Measurements from ENCODE around the gene CENPP. TPM values are rescaled to one million over a fixed set of nuclear protein-coding genes. Genes with fewer than 3 reads are reported as not detected.

Gene CENPP
- polyA plus RNA-seq, 4 donors: 0.22 to 3.5 (median 2.0) TPM

DNA sequence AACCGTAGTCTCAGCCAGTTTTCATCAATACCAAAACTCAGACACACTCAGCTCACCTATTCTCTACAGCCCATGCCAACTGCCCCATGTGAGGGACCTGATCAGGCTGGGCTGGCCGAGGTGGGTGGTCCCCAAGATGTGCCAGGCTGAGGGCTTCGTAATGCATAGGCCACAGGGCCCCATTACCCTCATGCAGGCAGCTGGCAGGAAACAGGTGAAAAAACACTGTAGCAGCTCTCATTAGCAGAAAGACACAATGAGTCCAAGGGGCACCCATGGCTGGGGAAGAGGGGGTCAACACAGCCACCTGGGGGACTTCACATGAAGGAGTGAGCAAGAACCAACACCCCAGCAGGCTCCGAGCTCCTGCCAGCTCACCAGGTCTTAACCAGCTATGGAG lies 336.0 kb downstream of the CENPP start:
- FAIRE-seq: no peak
- Histone ChIP-seq H3K27me3 (ENCODE audit: control insufficient read depth in 3 of 3, insufficient read depth in 3 of 3, low read length in 3 of 3) (no peaks in the 10 kb centered on the region), H3K9me3 (ENCODE audit: control insufficient read depth in 2 of 2, insufficient read depth in 1 of 2, low read depth in 1 of 2, low read length in 1 of 2) (no peaks in the 10 kb centered on the region), H3K4me3 (ENCODE audit: low read depth in 1 of 3, low read length in 3 of 3) (no peak overlapping the region), H3K4me1 (ENCODE audit: control insufficient read depth in 3 of 3, insufficient read depth in 2 of 3, low read depth in 1 of 3, low read length in 2 of 3) (no peaks in the 10 kb centered on the region), H3K36me3 (ENCODE audit: control insufficient read depth in 3 of 3, insufficient read depth in 2 of 3, low read depth in 1 of 3, low read length in 3 of 3) (peaks cover 0 to 49% (median 3%) of the 10 kb centered on the region in 3 donors), H3K27ac (ENCODE audit: low read depth in 1 of 3, low read length in 2 of 3) (no peak overlapping the region)
- no peak for DNase-seq
- WGBS, 3 donors: 90 to 93% (median 93%) methylated on average over 4 of the region's 4 CpGs

DNA sequence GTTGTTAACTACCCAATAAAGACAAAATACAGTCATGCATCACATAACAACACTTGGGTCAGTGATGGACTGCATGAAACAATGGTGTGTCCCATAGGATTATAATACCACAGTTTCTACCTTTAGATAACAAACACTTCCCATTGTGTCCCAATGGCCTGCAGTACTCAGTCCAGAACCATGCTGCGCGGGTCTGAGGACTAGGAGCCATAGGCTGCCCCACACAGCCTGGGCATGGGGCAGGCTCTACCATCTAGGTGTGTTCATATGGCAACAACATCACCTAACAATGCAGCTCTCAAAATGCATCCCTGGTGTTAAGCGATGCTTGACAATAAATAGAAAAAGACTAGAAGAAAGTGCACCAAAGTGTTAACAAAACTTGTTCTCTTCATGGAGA lies 337.4 kb downstream of the CENPP start:
- Histone ChIP-seq H3K27ac (ENCODE audit: low read depth in 1 of 3, low read length in 2 of 3) (no peak overlapping the region), H3K36me3 (ENCODE audit: control insufficient read depth in 3 of 3, insufficient read depth in 2 of 3, low read depth in 1 of 3, low read length in 3 of 3) (peaks cover 0 to 47% (median 0%) of the 10 kb centered on the region in 3 donors), H3K4me3 (ENCODE audit: low read depth in 1 of 3, low read length in 3 of 3) (no peak overlapping the region), H3K9me3 (ENCODE audit: control insufficient read depth in 2 of 2, insufficient read depth in 1 of 2, low read depth in 1 of 2, low read length in 1 of 2) (no peaks in the 10 kb centered on the region), H3K27me3 (ENCODE audit: control insufficient read depth in 3 of 3, insufficient read depth in 3 of 3, low read length in 3 of 3) (no peaks in the 10 kb centered on the region), H3K4me1 (ENCODE audit: control insufficient read depth in 3 of 3, insufficient read depth in 2 of 3, low read depth in 1 of 3, low read length in 2 of 3) (no peaks in the 10 kb centered on the region)
- DNase-seq (no peak), FAIRE-seq (no peak)
- 94 to 98% (median 97%) methylated on average over 3 of the region's 3 CpGs for WGBS, 3 donors

DNA sequence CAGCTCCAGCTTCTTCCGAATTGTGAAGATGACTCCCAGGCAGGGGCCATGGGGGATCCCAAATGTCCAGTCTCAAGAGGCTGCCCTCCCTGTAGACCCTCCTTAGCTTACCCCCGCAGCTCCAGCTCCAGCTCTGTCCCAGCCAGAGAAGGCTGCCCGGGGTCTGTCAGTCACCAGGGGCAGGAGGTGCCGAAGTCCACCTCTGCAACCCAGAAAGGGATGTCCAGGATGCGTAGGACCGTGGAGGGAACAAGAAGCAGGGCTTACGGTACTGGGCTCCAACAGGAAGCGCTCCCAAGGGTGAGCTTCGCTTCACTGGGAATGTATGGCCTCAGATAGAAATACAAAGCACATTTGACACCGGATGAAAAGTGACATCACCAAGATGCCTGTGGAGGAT lies 338.2 kb downstream of the CENPP start:
- peaks cover 0 to 5% (median 0%) of the 10 kb centered on the region in 3 donors for H3K4me1 ChIP-seq (ENCODE audit: control insufficient read depth in 3 of 3, insufficient read depth in 2 of 3, low read depth in 1 of 3, low read length in 2 of 3)
- H3K4me3 ChIP-seq (ENCODE audit: low read depth in 1 of 3, low read length in 3 of 3): no peak overlapping the region
- no peak overlapping the region for H3K27ac ChIP-seq (ENCODE audit: low read depth in 1 of 3, low read length in 2 of 3)
- FAIRE-seq: no peak
- no peaks in the 10 kb centered on the region for H3K9me3 ChIP-seq (ENCODE audit: control insufficient read depth in 2 of 2, insufficient read depth in 1 of 2, low read depth in 1 of 2, low read length in 1 of 2)
- peaks cover 0 to 41% (median 0%) of the 10 kb centered on the region in 3 donors for H3K36me3 ChIP-seq (ENCODE audit: control insufficient read depth in 3 of 3, insufficient read depth in 2 of 3, low read depth in 1 of 3, low read length in 3 of 3)
- no peaks in the 10 kb centered on the region for H3K27me3 ChIP-seq (ENCODE audit: control insufficient read depth in 3 of 3, insufficient read depth in 3 of 3, low read length in 3 of 3)
- no peak for DNase-seq
- WGBS, 3 donors: 90 to 95% (median 93%) methylated on average over 10 of the region's 10 CpGs

DNA sequence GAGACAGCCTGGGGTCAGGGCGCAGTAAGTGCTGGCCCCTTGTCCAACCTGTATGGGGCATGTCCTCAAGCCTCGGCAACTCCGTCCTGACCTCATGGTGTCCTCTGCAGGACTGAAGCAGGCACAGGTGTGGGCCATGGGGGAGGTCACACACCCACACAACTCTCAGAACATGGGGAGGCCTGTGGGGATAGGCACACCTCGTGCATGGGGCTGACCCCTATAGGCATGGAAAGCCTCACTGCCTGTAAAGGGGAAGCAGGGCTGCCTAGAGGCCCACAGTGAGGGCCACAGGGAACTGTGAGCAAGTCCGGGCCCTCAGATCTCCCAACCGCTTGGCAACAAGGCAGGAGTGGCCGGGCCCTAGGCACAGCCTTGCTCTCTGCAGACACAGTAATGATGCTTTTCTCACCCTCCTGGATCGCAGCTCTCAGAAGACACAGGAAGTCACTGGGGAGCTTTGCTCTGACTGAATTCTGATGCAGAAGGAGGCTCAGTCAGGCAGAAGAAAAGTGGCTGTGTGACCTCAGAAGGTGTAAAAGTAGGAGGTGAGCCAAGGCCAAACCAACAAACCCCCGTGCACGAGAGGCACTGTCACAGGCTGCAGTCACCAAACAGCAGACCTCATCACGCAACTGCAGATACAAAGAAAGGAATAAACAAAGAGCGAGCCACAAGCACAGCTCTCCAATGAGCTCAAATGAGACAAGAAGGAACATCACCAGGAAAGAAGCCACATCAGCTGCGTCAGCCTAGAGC lies 338.8 kb downstream of the CENPP start:
- Histone ChIP-seq H3K4me3 (ENCODE audit: low read depth in 1 of 3, low read length in 3 of 3) (no peak overlapping the region), H3K4me1 (ENCODE audit: control insufficient read depth in 3 of 3, insufficient read depth in 2 of 3, low read depth in 1 of 3, low read length in 2 of 3) (peaks cover 0 to 6% (median 0%) of the 10 kb centered on the region in 3 donors), H3K27me3 (ENCODE audit: control insufficient read depth in 3 of 3, insufficient read depth in 3 of 3, low read length in 3 of 3) (no peaks in the 10 kb centered on the region), H3K36me3 (ENCODE audit: control insufficient read depth in 3 of 3, insufficient read depth in 2 of 3, low read depth in 1 of 3, low read length in 3 of 3) (peaks cover 0 to 41% (median 0%) of the 10 kb centered on the region in 3 donors), H3K9me3 (ENCODE audit: control insufficient read depth in 2 of 2, insufficient read depth in 1 of 2, low read depth in 1 of 2, low read length in 1 of 2) (no peaks in the 10 kb centered on the region), H3K27ac (ENCODE audit: low read depth in 1 of 3, low read length in 2 of 3) (peak overlapping the region in 2 of 3 donors; percentile 5 to 11)
- FAIRE-seq (no peak), DNase-seq (no peak)
- 66 to 83% (median 76%) methylated on average over 13 of the region's 13 CpGs for WGBS, 3 donors

DNA sequence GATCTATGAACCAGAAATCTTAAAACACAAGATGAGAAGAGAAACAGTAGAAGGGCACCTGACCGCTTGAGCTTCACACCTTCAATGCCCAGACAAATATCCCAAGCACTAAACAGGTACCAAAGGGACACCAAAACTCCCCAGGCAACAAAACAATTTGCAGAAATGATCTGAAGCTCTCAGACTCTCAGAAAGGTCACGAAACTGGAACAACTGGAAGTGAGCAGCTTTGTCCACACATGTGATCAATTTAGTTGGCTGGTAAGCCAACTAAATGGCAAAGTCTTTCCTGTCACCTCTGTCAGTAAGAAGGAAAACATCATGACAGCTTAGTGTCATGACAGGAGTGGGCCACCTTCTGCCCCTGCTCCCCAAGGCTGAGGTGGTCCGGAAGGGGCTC lies 340.1 kb downstream of the CENPP start:
- FAIRE-seq: no peak
- peaks cover 0 to 6% (median 0%) of the 10 kb centered on the region in 3 donors for H3K4me1 ChIP-seq (ENCODE audit: control insufficient read depth in 3 of 3, insufficient read depth in 2 of 3, low read depth in 1 of 3, low read length in 2 of 3)
- H3K27me3 ChIP-seq (ENCODE audit: control insufficient read depth in 3 of 3, insufficient read depth in 3 of 3, low read length in 3 of 3): no peaks in the 10 kb centered on the region
- no peak overlapping the region for H3K4me3 ChIP-seq (ENCODE audit: low read depth in 1 of 3, low read length in 3 of 3)
- H3K36me3 ChIP-seq (ENCODE audit: control insufficient read depth in 3 of 3, insufficient read depth in 2 of 3, low read depth in 1 of 3, low read length in 3 of 3): peaks cover 0 to 39% (median 0%) of the 10 kb centered on the region in 3 donors
- no peak overlapping the region for H3K27ac ChIP-seq (ENCODE audit: low read depth in 1 of 3, low read length in 2 of 3)
- no peak for DNase-seq
- no peaks in the 10 kb centered on the region for H3K9me3 ChIP-seq (ENCODE audit: control insufficient read depth in 2 of 2, insufficient read depth in 1 of 2, low read depth in 1 of 2, low read length in 1 of 2)
- WGBS, 3 donors: 90 to 93% (median 92%) methylated on average over 3 of the region's 3 CpGs

DNA sequence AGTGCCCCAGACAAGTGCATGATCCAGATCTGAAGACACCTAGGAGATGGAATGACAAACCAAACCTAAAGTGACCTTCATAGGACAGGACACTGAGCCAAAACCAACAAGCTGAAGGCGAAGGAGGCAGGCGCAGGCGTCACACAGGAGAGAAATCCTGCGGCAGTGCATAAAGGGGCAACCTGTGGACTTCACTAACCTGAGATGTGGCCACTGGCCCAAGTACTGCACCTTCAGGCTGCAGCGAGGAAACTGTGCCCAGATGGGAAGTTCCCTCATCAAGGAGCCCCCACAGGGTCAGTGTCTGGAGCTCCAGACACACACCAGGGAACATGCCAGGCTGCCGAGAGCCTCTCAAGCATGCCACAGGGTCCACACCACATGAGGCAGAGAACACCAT lies 340.5 kb downstream of the CENPP start:
- H3K27me3 ChIP-seq (ENCODE audit: control insufficient read depth in 3 of 3, insufficient read depth in 3 of 3, low read length in 3 of 3): no peaks in the 10 kb centered on the region
- peaks cover 0 to 35% (median 0%) of the 10 kb centered on the region in 3 donors for H3K36me3 ChIP-seq (ENCODE audit: control insufficient read depth in 3 of 3, insufficient read depth in 2 of 3, low read depth in 1 of 3, low read length in 3 of 3)
- FAIRE-seq: no peak
- no peak for DNase-seq
- H3K27ac ChIP-seq (ENCODE audit: low read depth in 1 of 3, low read length in 2 of 3): no peak overlapping the region
- H3K4me1 ChIP-seq (ENCODE audit: control insufficient read depth in 3 of 3, insufficient read depth in 2 of 3, low read depth in 1 of 3, low read length in 2 of 3): peaks cover 0 to 6% (median under 1%) of the 10 kb centered on the region in 3 donors
- 92 to 94% (median 93%) methylated on average over 6 of the region's 6 CpGs for WGBS, 3 donors
- H3K4me3 ChIP-seq (ENCODE audit: low read depth in 1 of 3, low read length in 3 of 3): no peak overlapping the region
- H3K9me3 ChIP-seq (ENCODE audit: control insufficient read depth in 2 of 2, insufficient read depth in 1 of 2, low read depth in 1 of 2, low read length in 1 of 2): no peaks in the 10 kb centered on the region

DNA sequence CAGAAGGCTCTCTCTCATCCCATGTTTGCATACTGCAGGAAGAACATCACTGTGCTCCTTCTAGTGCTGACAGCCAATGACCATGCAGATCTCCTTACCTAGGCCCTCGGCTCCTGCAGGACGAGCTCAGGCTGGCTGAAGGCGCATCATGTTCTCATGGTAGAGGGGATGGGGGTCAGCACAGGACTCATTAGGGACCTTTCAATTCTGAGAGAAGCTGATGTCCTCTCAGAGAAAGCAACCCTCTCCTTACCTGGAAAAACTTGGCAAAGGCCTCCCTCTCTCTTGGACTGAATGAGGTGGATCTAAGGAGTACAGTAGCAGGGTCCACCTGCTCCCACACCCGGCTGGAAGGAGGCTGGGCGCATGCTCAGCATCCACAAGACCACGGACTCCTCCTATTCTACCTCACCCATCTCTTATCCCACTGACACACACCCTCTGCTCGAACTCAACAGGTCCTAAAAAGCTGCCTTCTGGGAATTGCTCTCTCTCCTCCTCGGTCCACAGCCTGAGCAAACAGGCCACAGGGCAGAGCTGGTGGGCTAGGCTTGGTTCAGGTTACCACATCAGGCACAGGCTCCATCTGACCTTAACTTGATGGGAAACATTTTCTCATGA lies 341.3 kb downstream of the CENPP start:
- no peaks in the 10 kb centered on the region for H3K27me3 ChIP-seq (ENCODE audit: control insufficient read depth in 3 of 3, insufficient read depth in 3 of 3, low read length in 3 of 3)
- no peak for FAIRE-seq
- 81 to 95% (median 92%) methylated on average over 8 of the region's 8 CpGs for WGBS, 3 donors
- H3K4me1 ChIP-seq (ENCODE audit: control insufficient read depth in 3 of 3, insufficient read depth in 2 of 3, low read depth in 1 of 3, low read length in 2 of 3): peaks cover 0 to 6% (median 3%) of the 10 kb centered on the region in 3 donors
- no peak overlapping the region for H3K27ac ChIP-seq (ENCODE audit: low read depth in 1 of 3, low read length in 2 of 3)
- H3K4me3 ChIP-seq (ENCODE audit: low read depth in 1 of 3, low read length in 3 of 3): no peak overlapping the region
- H3K9me3 ChIP-seq (ENCODE audit: control insufficient read depth in 2 of 2, insufficient read depth in 1 of 2, low read depth in 1 of 2, low read length in 1 of 2): no peaks in the 10 kb centered on the region
- DNase-seq: no peak
- peaks cover 0 to 29% (median 0%) of the 10 kb centered on the region in 3 donors for H3K36me3 ChIP-seq (ENCODE audit: control insufficient read depth in 3 of 3, insufficient read depth in 2 of 3, low read depth in 1 of 3, low read length in 3 of 3)

DNA sequence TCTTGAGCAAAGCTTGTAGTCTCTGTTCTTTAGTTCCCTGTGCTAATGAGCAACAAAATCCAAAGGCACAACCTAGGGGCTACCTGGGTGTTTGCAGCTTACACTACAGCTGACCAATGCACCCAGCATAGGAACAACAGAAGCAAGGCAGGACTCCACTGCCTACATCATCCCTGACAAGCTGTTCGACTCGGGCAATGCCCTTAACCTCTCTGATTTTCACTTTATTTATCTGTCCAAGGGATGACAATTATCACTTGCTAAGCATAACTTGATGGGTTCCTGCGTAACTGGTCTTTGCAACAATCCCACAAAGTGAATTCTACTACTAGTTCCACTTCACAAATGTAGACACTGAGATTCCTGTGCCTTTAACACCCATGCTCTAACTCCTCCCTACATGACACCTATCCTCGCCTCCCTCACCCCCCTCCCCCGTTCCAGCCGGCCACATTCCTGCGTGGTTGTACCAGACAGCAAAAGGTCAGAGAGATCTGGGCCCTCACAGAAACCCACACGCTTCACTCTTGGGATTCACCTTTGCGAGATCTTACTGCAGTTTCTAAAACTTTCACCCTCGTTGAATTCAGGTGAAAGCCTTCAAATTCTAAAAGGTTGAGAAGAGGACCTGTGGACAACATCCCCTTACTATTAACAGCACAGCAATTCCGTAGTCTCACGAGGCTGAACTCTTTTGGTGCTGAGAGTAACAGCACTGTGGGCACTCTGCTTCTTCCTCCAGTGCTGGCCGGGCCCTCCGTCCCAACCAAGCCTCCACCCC lies 343.2 kb downstream of the CENPP start:
- H3K9me3 ChIP-seq (ENCODE audit: control insufficient read depth in 2 of 2, insufficient read depth in 1 of 2, low read depth in 1 of 2, low read length in 1 of 2): no peaks in the 10 kb centered on the region
- FAIRE-seq (no peak), DNase-seq (peak; percentile 56 to 67)
- WGBS, 3 donors: 16 to 19% (median 18%) methylated on average over 14 of the region's 14 CpGs
- peak overlapping the region in 2 of 3 donors; percentile 66 to 81 for H3K27ac ChIP-seq (ENCODE audit: low read depth in 1 of 3, low read length in 2 of 3)
- peaks cover 0 to 24% (median 0%) of the 10 kb centered on the region in 3 donors for H3K36me3 ChIP-seq (ENCODE audit: control insufficient read depth in 3 of 3, insufficient read depth in 2 of 3, low read depth in 1 of 3, low read length in 3 of 3)
- H3K27me3 ChIP-seq (ENCODE audit: control insufficient read depth in 3 of 3, insufficient read depth in 3 of 3, low read length in 3 of 3): no peaks in the 10 kb centered on the region
- H3K4me3 ChIP-seq (ENCODE audit: low read depth in 1 of 3, low read length in 3 of 3): peak overlapping the region; percentile 73 to 87 (median 80)
- peaks cover 0 to 6% (median 3%) of the 10 kb centered on the region in 3 donors for H3K4me1 ChIP-seq (ENCODE audit: control insufficient read depth in 3 of 3, insufficient read depth in 2 of 3, low read depth in 1 of 3, low read length in 2 of 3)

All from small intestine (tissue), 7 donors.